Keratinocyte (primary cell): Measurements from ENCODE around the gene HIVEP2. TPM values are rescaled to one million over a fixed set of nuclear protein-coding genes. Genes with fewer than 3 reads are reported as not detected.

Experiments used
- DNase-seq: peaks from one replicate; pipeline ENCODE4 v3.0.0-alpha.2; 2011; ENCODE audit warnings: low read depth, missing footprints, low spot score
- FAIRE-seq: peaks from 2 replicates; lab custom pipeline; 2011; peaks lifted over from hg19 to GRCh38; lab: Jason Lieb, UNC
- H2AFZ ChIP-seq: 2 replicates; pipeline ENCODE4 v1.6.0; 2012; ENCODE audit warnings: low read length, control low read depth, inconsistent platforms; ENCODE audit not compliant: control insufficient read depth
- H3K27ac ChIP-seq: 2 replicates; pipeline ENCODE4 v1.5.1; 2011; ENCODE audit warnings: low read length; ENCODE audit not compliant: control insufficient read depth, insufficient read depth
- H3K27me3 ChIP-seq: 3 replicates; pipeline ENCODE4 v1.6.0; 2011; ENCODE audit warnings: low read length; ENCODE audit not compliant: control insufficient read depth, insufficient read depth; ENCODE audit errors: extremely low read depth
- H3K36me3 ChIP-seq, 2 experiments: 2 replicates in 1 of 2; 3 replicates in 1 of 2; pipeline ENCODE4 v1.5.1; 2011; ENCODE audit warnings: low read length in 2 of 2, mild to moderate bottlenecking in 1 of 2; ENCODE audit not compliant: control insufficient read depth in 2 of 2, insufficient read depth in 2 of 2; ENCODE audit errors: extremely low read depth in 1 of 2
- H3K4me1 ChIP-seq: 3 replicates; pipeline ENCODE4 v1.5.1; 2011; ENCODE audit warnings: low read length; ENCODE audit not compliant: control insufficient read depth, insufficient read depth; ENCODE audit errors: extremely low read depth
- H3K4me2 ChIP-seq: 3 replicates; pipeline ENCODE4 v1.6.0; 2011; ENCODE audit warnings: low read depth, low read length; ENCODE audit not compliant: control insufficient read depth, insufficient read depth; ENCODE audit errors: extremely low read depth
- H3K4me3 ChIP-seq, 3 experiments: fragments of 200-600 bp in 1 of 3; sonication (generic) in 1 of 3; 2 replicates in 2 of 3; 3 replicates in 1 of 3; pipeline ENCODE4 v1.5.1; 2011 to 2016; ENCODE audit warnings: low read length in 3 of 3, mild to moderate bottlenecking in 3 of 3, control low read depth in 2 of 3, inconsistent platforms in 1 of 3, low read depth in 1 of 3, mixed read lengths in 1 of 3, mixed run types in 1 of 3, moderate library complexity in 1 of 3; ENCODE audit not compliant: control insufficient read depth in 2 of 3, insufficient read depth in 2 of 3; ENCODE audit errors: extremely low read depth in 1 of 3
- H3K79me2 ChIP-seq: 2 replicates; pipeline ENCODE4 v1.6.0; 2012; ENCODE audit warnings: low read length; ENCODE audit not compliant: control insufficient read depth, insufficient read depth
- H3K9ac ChIP-seq: 3 replicates; pipeline ENCODE4 v1.6.0; 2011; ENCODE audit warnings: low read length; ENCODE audit not compliant: control insufficient read depth, insufficient read depth; ENCODE audit errors: extremely low read depth
- H3K9me1 ChIP-seq: 3 replicates; pipeline ENCODE4 v1.6.0; 2011; ENCODE audit warnings: low read length; ENCODE audit not compliant: control insufficient read depth, insufficient read depth; ENCODE audit errors: extremely low read depth
- H3K9me3 ChIP-seq: 2 replicates; pipeline ENCODE4 v1.5.1; 2012; ENCODE audit warnings: low read depth, low read length; ENCODE audit not compliant: control insufficient read depth
- H4K20me1 ChIP-seq: 3 replicates; pipeline ENCODE4 v1.6.0; 2011; ENCODE audit warnings: low read length; ENCODE audit not compliant: control insufficient read depth, insufficient read depth; ENCODE audit errors: extremely low read depth
- EZH2 ChIP-seq: IDR thresholded peaks from one replicate; pipeline ENCODE4 v1.6.1; 2012; ENCODE audit warnings: inconsistent platforms, mild to moderate bottlenecking, low read length, moderate library complexity
- dilution Hi-C: fragments of 300-500 bp; cut with MboI; formaldehyde crosslinking; loops from one replicate; pipeline ENCODE4 v1.7.0; 2020; ENCODE audit warnings: low sequenced_read_pairs; ENCODE audit not compliant: extremely low pct_ligation_motif_present
- polyA plus RNA-seq, 5 experiments: library from polyadenylated mRNA; depleted of rRNA in 3 of 5; stranded (reverse) in 3 of 5; stranded (forward) in 1 of 5; unstranded in 1 of 5; fragments of >200 nt; gene quantifications; 1 replicate in 1 of 5; 2 replicates in 3 of 5; 3 replicates in 1 of 5; pipeline versions ENCODE4 v1.2.1 to v1.2.3, GENCODE V29; 2011 to 2012; ENCODE audit warnings: missing spikeins in 2 of 5, low read depth in 1 of 5, low replicate concordance in 1 of 5
- TF ChIP-seq, protein P1 (sequence below), 3 experiments: IDR thresholded peaks in 1 of 3; conservative IDR thresholded peaks in 1 of 3; optimal IDR thresholded peaks in 1 of 3; 2 replicates in 2 of 3; 3 replicates in 1 of 3; pipeline versions ENCODE3 to v1.5.1; 2011; ENCODE audit warnings: low read length in 3 of 3, mild to moderate bottlenecking in 3 of 3, moderate library complexity in 2 of 3, control low read depth in 1 of 3, inconsistent platforms in 1 of 3; ENCODE audit not compliant: insufficient read depth in 2 of 3; ENCODE audit errors: extremely low read depth in 1 of 3

Gene HIVEP2
- polyA plus RNA-seq, 1 donor (not counting 4 experiments of a cell fraction or from before 2014, with no cell fraction given): 8.9 TPM

DNA sequence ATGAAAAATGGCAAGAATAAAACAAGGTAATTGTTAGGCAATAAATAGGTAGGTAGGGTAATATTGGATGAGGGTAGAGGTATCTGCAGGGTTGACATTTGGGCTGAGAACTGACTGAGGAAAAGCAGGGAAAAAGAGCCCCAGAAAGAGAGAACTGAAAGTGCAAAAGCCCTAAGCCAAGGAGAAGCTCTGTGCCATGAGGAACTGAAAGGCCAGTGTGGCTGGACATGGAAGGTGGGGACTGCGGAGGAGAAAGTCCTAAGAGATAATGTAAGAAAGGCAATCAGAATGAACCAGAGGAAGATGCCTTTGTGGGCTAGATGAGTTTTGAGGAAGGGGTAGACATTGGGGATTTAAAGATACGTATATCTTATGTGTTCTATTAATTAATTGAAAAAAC is 9.9 kb upstream of the HIVEP2 start:
- H3K27ac ChIP-seq: no peak overlapping the region
- no peaks in the 10 kb centered on the region for H3K79me2 ChIP-seq
- H3K9ac ChIP-seq: no peak overlapping the region
- no peaks in the 10 kb centered on the region for H3K36me3 ChIP-seq
- no peaks in the 10 kb centered on the region for H3K27me3 ChIP-seq
- peaks cover 4% of the 10 kb centered on the region for H3K4me1 ChIP-seq
- DNase-seq (no peak), FAIRE-seq (no peak)
- no peak overlapping the region for H3K4me2 ChIP-seq
- no peaks in the 10 kb centered on the region for H3K9me1 ChIP-seq
- no peaks in the 10 kb centered on the region for H3K9me3 ChIP-seq
- no peak overlapping the region for H2AFZ ChIP-seq
- dilution Hi-C loops: no loop called here
- no peaks in the 10 kb centered on the region for H4K20me1 ChIP-seq
- no peak overlapping the region for H3K4me3 ChIP-seq
- TF ChIP-seq, protein P1, sequence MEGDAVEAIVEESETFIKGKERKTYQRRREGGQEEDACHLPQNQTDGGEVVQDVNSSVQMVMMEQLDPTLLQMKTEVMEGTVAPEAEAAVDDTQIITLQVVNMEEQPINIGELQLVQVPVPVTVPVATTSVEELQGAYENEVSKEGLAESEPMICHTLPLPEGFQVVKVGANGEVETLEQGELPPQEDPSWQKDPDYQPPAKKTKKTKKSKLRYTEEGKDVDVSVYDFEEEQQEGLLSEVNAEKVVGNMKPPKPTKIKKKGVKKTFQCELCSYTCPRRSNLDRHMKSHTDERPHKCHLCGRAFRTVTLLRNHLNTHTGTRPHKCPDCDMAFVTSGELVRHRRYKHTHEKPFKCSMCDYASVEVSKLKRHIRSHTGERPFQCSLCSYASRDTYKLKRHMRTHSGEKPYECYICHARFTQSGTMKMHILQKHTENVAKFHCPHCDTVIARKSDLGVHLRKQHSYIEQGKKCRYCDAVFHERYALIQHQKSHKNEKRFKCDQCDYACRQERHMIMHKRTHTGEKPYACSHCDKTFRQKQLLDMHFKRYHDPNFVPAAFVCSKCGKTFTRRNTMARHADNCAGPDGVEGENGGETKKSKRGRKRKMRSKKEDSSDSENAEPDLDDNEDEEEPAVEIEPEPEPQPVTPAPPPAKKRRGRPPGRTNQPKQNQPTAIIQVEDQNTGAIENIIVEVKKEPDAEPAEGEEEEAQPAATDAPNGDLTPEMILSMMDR (optimal IDR thresholded peaks at IDR 0.05 in 1 of 3, IDR thresholded peaks at IDR 0.05 in 1 of 3, conservative IDR thresholded peaks at IDR 0.05 in 1 of 3; ENCODE audit: extremely low read depth in 1 of 3, insufficient read depth in 2 of 3, low read length in 3 of 3): no peak
- no peak for TF ChIP-seq EZH2

DNA sequence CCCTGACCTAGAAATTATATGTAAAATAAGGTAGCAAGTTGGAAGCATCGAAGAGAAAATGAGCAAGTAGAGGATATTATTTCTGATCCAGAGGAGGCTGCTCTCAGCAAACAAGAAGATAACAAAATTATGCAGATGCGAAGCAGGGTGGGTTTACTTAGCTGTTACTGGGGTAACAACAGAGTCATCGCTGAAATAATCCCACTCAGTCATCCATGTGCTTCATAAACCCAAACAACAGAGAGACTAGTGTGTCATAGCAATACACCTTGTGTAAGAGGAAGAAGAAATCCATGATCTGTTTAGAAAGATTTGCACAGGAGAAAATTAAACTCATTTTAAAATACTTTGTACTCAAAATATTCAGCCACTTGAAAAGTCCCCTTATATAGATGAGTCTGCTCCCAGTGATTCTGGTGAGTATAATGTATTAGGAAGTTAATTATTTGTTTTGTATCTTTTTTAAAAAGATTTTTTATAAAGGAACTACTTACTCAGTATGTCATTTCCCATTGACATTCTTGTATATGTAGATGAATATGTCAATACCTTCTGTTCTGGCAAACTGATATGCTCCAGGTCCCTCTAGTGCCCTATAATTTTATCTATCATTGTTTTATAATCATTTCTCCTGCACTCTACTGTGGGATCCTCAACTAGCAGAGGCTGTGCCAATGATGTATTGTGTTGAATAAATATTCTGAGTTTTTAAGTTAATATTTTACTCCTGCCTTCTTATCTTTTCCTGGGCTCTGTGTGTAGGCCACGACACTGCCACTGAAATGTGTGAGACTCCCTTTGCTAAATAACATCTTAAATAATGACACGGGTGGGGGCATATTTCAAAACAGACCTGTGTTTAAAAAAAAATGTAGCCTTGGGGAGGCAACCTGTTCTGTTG is 8.6 kb upstream of the HIVEP2 start:
- H3K27ac ChIP-seq: no peak overlapping the region
- no peak overlapping the region for H2AFZ ChIP-seq
- H3K4me3 ChIP-seq: no peak overlapping the region
- H3K9me1 ChIP-seq: no peaks in the 10 kb centered on the region
- dilution Hi-C loops: no loop called here
- peaks cover 4% of the 10 kb centered on the region for H3K4me1 ChIP-seq
- DNase-seq (no peak), FAIRE-seq (no peak)
- no peaks in the 10 kb centered on the region for H3K36me3 ChIP-seq
- H4K20me1 ChIP-seq: no peaks in the 10 kb centered on the region
- no peaks in the 10 kb centered on the region for H3K27me3 ChIP-seq
- no peaks in the 10 kb centered on the region for H3K79me2 ChIP-seq
- H3K4me2 ChIP-seq: no peak overlapping the region
- H3K9ac ChIP-seq: no peak overlapping the region
- H3K9me3 ChIP-seq: no peaks in the 10 kb centered on the region
- TF ChIP-seq EZH2: no peak
- TF ChIP-seq, protein P1 (optimal IDR thresholded peaks at IDR 0.05 in 1 of 3, IDR thresholded peaks at IDR 0.05 in 1 of 3, conservative IDR thresholded peaks at IDR 0.05 in 1 of 3; ENCODE audit: extremely low read depth in 1 of 3, insufficient read depth in 2 of 3, low read length in 3 of 3): no peak
